ENCODE data around the gene COX18. TPM values are rescaled to one million over a fixed set of nuclear protein-coding genes. Genes with fewer than 3 reads are reported as not detected.

COX18 gene
- total and polyA plus RNA-seq, 10 donors, result 8.9 to 28.3 (median 13.8) TPM

DNA sequence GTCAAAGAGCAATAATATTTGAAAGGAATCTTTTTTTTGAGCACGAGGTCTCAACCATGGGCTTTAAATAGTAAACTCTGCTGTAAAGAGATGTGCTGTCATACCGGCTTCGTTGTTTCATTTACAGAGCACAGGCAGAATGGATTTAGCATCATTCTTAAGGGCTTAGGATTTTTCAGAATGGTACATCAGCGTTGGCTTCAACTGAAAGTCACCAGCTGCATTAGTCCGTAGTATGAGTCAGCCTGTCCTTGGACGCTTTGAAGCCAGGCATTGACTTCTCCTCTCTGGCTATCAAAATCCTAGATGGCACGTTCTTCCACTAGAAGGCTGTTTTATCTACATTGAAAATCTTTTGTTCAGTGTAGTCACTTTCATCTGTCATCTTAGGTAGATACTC is 23.6 kb downstream of the COX18 start:
- Histone ChIP-seq H3K4me1 (no peaks in the 10 kb centered on the region), H3K27me3 (replicated peaks in 1 of 7) (no peaks in the 10 kb centered on the region), H3K4me3 (no peak overlapping the region), H3K27ac (no peak overlapping the region), H3K36me3 (no peaks in the 10 kb centered on the region), H3K9me3 (no peaks in the 10 kb centered on the region)
- intact Hi-C loops (cut with DNase I; ENCODE audit: low total_unique reads), result no loop called here
- DNase-seq, result no peak
- WGBS, 5 donors, result 91 to 96% (median 92%) methylated on average over 7 of the region's 7 CpGs
- TF ChIP-seq POLR2AphosphoS5 (IDR thresholded peaks at IDR 0.05) (no peak), POLR2A (IDR thresholded peaks at IDR 0.05) (no peak)
- TF ChIP-seq, protein P1, sequence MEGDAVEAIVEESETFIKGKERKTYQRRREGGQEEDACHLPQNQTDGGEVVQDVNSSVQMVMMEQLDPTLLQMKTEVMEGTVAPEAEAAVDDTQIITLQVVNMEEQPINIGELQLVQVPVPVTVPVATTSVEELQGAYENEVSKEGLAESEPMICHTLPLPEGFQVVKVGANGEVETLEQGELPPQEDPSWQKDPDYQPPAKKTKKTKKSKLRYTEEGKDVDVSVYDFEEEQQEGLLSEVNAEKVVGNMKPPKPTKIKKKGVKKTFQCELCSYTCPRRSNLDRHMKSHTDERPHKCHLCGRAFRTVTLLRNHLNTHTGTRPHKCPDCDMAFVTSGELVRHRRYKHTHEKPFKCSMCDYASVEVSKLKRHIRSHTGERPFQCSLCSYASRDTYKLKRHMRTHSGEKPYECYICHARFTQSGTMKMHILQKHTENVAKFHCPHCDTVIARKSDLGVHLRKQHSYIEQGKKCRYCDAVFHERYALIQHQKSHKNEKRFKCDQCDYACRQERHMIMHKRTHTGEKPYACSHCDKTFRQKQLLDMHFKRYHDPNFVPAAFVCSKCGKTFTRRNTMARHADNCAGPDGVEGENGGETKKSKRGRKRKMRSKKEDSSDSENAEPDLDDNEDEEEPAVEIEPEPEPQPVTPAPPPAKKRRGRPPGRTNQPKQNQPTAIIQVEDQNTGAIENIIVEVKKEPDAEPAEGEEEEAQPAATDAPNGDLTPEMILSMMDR (IDR thresholded peaks at IDR 0.05 in 8 of 11, conservative IDR thresholded peaks at IDR 0.05 in 3 of 11), result no peak

DNA sequence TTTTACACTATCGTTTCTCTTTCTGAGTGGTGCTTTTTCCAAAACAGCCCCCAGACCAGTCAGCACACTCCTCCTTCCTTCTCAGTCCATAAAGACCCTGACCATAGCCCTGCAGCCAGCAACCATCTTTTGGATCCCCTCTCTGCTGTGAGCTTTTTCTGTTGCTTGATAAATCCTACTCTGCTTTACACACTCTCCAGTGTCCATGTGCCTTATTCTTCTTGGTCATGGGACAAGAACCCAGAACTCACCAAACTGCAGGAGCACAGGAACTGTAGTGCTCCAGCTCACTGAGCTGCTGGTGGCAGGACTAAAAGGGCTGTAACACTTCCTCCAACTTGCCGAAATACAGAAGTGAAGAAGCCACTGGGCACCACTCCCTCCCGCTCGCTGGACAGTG is 32.5 kb downstream of the COX18 start:
- Histone ChIP-seq H3K27me3 (replicated peaks in 1 of 7) (no peaks in the 10 kb centered on the region), H3K9me3 (peaks cover 0 to 23% (median 17%) of the 10 kb centered on the region in 8 donors), H3K4me3 (no peak overlapping the region), H3K27ac (no peak overlapping the region), H3K36me3 (no peaks in the 10 kb centered on the region), H3K4me1 (no peaks in the 10 kb centered on the region)
- WGBS, 5 donors, result 86 to 92% (median 91%) methylated on average over 4 of the region's 4 CpGs
- no peak for DNase-seq
- TF ChIP-seq, protein P1 (IDR thresholded peaks at IDR 0.05 in 8 of 11, conservative IDR thresholded peaks at IDR 0.05 in 3 of 11), result no peak
- TF ChIP-seq POLR2A (IDR thresholded peaks at IDR 0.05), result no peak
- no peak for TF ChIP-seq POLR2AphosphoS5 (IDR thresholded peaks at IDR 0.05)
- intact Hi-C loops (cut with DNase I; ENCODE audit: low total_unique reads), result no loop called here

DNA sequence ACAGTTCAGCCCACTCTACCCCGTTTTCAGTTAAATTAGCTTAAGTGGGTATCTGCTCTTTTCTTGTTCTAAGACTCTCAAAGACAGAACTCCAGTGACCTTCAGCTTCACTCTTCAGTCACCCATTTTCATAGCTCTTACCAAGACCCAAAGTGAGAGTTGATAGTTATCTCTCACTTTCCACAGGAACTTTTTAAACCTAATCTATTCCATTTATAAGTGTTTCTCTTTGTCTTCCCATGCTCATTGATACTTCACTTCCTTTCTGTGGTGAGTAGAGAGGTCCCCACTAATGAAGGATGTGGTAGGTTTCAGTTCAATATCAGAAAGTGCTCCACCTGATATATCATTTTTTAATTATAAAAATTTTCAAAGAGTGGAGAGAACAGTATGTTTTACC is 33.4 kb downstream of the COX18 start:
- no peaks in the 10 kb centered on the region for H3K4me1 ChIP-seq
- TF ChIP-seq POLR2A (IDR thresholded peaks at IDR 0.05) (no peak), POLR2AphosphoS5 (IDR thresholded peaks at IDR 0.05) (no peak)
- TF ChIP-seq, protein P1 (IDR thresholded peaks at IDR 0.05 in 8 of 11, conservative IDR thresholded peaks at IDR 0.05 in 3 of 11), result no peak
- intact Hi-C loops (cut with DNase I; ENCODE audit: low total_unique reads), result no loop called here
- H3K27me3 ChIP-seq (replicated peaks in 1 of 7), result no peaks in the 10 kb centered on the region
- WGBS, 5 donors, result 76 to 88% (median 85%) methylated on average over 1 of the region's 1 CpG
- no peaks in the 10 kb centered on the region for H3K36me3 ChIP-seq
- DNase-seq, result no peak
- no peak overlapping the region for H3K4me3 ChIP-seq
- H3K27ac ChIP-seq, result no peak overlapping the region
- peaks cover 0 to 23% (median 17%) of the 10 kb centered on the region in 8 donors for H3K9me3 ChIP-seq

DNA sequence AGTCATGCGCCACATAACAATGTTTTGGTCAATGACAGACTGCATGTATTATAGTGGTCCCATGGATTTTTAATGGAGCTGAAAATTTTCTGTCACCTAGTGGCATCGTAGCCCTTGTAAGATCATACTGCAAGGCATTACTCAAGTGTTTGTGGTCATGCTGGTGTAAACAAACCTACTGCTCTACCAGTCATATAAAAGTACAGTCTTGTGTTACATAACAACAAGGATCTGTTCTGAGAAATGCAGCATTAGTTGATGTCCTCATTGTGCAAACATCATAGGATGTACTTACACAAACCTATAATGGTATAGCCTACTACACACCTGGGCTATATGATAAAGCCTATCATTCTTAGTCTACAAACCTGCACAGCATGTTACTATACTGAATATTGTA is 34.6 kb downstream of the COX18 start:
- Histone ChIP-seq H3K9me3 (peaks cover 0 to 23% (median 16%) of the 10 kb centered on the region in 8 donors), H3K27me3 (replicated peaks in 1 of 7) (no peaks in the 10 kb centered on the region), H3K36me3 (no peaks in the 10 kb centered on the region), H3K4me3 (no peak overlapping the region), H3K27ac (no peak overlapping the region), H3K4me1 (no peaks in the 10 kb centered on the region)
- no peak for DNase-seq
- no peak for TF ChIP-seq POLR2AphosphoS5 (IDR thresholded peaks at IDR 0.05)
- TF ChIP-seq POLR2A (IDR thresholded peaks at IDR 0.05), result no peak
- TF ChIP-seq, protein P1 (IDR thresholded peaks at IDR 0.05 in 8 of 11, conservative IDR thresholded peaks at IDR 0.05 in 3 of 11), result no peak
- intact Hi-C loops (cut with DNase I; ENCODE audit: low total_unique reads), result no loop called here
- 82 to 95% (median 85%) methylated on average over 2 of the region's 2 CpGs for WGBS, 5 donors

Measured in spleen (tissue), 11 donors.